GM18517 (cell line): ENCODE measurements around the gene C1orf167.

Experiments
- ATAC-seq: cut with Tn5 transposase; IDR thresholded peaks from one replicate; pipeline ENCODE4 v1.9.1; 2021; ENCODE audit warnings: mild to moderate bottlenecking, moderate library complexity; ENCODE audit not compliant: unreplicated experiment

C1orf167 gene

DNA sequence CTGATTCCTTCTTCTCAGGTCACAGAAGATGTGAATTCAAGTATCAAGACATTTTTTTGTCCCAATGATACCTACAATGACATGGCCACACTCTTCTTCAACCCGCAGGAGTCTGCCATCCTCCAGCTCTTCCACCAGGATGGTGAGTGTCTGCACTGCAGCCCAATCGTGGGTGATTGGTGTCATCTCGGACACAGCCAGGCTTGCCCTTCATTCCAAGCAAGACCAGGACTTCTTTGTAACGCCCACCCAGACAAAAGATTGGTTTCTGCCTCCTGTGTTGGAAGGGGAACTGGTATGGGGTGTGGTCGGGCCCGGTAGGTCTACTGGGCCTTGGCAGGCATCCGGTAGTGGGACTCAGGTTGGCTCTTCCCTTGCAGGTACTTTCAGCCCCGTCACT, 71.5 kb downstream of the C1orf167 start:
- no peak for ATAC-seq

DNA sequence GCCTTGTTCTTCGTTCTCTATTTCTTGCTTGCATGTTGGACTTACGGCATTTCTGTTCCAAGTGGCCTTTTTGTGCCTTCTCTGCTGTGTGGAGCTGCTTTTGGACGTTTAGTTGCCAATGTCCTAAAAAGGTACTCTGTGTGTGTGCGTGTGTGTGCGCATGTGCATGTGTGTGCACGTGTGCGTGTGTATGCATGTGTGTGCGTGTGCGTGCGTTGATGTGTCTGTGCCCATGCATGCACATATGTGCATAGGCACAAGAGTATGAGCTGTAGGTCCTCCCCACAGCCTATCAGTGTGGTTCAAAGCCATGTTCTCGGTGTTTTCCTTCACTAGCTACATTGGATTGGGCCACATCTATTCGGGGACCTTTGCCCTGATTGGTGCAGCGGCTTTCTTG, 71.9 kb downstream of the C1orf167 start:
- ATAC-seq, result no peak

DNA sequence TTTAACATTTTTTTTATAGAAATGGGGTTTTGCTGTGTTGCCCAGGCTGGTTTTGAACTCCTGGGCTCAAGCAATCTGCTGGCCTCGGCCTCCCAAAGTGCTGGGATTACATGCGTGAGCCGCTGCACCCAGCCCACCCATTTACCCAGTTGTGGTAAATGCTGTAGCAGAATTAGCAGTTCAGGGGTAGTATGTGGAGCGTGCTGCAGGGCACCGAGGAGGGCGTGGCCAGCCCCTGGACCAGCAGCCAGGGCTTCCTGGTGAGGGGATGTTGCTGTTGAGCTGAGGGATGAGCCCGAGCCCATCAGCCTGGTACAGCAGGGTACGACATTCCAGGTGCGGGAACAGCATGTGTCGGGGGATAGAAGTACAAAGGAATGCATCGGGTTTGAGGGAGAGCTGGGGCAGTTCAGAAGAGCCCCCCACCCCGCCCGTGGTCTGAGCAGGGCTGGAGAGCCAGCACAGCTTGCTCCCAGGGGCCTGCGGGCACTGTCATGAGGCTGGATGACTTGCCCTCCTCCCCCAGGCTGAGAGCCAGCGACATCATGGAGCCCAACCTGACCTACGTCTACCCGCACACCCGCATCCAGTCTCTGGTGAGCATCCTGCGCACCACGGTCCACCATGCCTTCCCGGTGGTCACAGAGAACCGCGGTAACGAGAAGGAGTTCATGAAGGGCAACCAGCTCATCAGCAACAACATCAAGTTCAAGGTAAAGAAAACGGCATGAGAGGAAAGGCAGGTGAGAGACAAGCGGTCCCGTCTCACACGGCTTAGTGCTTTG, 73.6 kb downstream of the C1orf167 start:
- ATAC-seq, result no peak

DNA sequence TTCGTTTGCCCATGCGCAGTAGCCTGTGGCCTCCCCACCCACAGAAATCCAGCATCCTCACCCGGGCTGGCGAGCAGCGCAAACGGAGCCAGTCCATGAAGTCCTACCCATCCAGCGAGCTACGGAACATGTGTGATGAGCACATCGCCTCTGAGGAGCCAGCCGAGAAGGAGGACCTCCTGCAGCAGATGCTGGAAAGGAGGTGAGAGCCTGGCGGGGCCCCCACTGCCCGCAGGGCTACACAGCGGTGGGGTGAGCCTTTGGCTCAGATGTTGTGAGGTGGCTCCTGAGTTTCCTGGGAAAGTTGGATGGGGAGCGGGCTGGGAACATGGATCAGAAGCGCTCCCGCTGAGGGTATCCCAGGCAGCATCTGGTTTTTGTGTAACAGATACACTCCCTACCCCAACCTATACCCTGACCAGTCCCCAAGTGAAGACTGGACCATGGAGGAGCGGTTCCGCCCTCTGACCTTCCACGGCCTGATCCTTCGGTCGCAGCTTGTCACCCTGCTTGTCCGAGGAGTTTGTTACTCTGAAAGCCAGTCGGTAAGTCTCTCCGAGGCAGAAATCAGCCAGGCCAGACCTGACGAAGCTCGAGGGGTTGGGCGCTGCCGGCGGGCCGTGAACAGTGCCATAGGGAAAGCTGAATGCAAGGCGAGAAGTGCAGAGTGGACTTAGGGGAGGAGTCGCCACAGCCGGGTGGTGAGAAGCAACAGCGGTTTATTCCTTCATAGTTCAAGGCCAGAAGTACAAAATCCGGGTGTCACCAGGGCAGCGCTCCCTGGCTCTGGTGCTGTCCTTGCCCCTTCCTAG, 75.2 kb downstream of the C1orf167 start:
- no peak for ATAC-seq

DNA sequence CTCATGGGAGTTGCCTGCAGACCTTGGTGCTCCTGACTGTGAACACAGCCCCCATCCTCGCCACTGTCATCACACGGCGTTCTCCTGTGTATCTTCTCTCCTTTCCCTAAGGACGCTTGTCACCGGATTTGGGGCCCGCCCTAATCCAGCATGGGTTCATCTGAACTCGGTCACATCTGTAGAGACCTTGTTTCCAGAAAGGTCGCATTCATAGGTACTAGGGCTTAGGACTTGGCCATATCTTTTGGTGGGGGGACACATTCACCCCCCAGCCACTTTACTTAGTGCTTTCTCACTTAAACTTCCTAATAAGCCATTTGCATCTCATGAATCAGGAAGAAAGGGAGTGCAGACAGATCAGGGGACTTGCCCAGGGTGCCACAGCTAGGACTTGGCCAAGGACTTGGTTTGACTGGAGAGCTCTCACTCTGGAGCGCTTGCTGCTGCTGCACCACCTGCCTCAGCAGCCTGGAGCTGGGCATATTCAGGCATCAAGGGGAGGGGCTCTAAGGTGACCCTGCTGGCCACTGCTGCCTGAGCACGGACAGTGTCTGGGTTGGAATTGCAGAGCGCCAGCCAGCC, 75.9 kb downstream of the C1orf167 start:
- ATAC-seq, result no peak

DNA sequence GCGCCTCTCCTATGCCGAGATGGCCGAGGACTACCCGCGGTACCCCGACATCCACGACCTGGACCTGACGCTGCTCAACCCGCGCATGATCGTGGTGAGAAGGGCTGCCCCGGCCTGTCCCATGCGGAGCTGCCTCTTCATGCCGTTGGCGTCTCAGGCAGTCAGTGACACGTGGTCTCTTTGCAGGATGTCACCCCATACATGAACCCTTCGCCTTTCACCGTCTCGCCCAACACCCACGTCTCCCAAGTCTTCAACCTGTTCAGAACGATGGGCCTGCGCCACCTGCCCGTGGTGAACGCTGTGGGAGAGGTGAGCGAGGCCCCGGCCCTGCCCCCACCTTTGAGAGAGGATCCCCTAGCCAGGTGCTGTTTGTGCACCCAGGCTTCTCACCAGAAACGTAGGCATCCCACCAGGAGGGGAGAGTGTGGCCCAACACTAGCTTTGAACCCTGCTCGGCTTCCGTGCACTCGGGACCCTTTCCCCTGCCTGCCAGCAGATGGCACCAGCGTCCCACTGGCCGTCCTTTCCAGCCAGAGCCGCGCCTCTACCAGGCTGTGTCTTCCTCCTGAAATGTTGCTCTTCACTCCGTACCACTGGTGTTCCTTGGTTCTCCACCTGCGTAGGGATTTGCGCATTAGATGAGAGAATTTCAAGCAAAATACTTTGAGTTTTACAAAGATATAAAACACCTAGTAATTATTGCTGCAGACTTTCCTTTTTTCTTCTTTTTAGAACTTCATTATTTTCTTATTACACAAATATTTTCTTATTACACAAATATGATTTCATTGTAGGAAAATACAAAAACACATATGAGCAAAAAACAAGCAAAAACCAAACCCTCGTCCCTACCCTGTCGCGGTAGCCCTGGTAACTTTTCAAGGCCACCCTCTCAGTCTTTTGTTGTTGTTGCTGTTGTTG, 76.6 kb downstream of the C1orf167 start:
- no peak for ATAC-seq
